ENCODE data around the gene PPFIBP1. TPM values are rescaled to one million over a fixed set of nuclear protein-coding genes. Genes with fewer than 3 reads are reported as not detected.

PPFIBP1 gene
- total and polyA plus RNA-seq, 4 donors, result 13.6 to 150 (median 63.1) TPM

GRCh38 chr12:27703720-27704452 lies 179.9 kb downstream of the PPFIBP1 start:
- no peaks in the 10 kb centered on the region for H3K4me1 ChIP-seq (ENCODE audit: control insufficient read depth in 5 of 5, insufficient read depth in 5 of 5, low read length in 5 of 5)
- H3K27ac ChIP-seq (ENCODE audit: low read depth in 1 of 2, low read length in 1 of 2), result no peak overlapping the region
- TF ChIP-seq, protein P1, sequence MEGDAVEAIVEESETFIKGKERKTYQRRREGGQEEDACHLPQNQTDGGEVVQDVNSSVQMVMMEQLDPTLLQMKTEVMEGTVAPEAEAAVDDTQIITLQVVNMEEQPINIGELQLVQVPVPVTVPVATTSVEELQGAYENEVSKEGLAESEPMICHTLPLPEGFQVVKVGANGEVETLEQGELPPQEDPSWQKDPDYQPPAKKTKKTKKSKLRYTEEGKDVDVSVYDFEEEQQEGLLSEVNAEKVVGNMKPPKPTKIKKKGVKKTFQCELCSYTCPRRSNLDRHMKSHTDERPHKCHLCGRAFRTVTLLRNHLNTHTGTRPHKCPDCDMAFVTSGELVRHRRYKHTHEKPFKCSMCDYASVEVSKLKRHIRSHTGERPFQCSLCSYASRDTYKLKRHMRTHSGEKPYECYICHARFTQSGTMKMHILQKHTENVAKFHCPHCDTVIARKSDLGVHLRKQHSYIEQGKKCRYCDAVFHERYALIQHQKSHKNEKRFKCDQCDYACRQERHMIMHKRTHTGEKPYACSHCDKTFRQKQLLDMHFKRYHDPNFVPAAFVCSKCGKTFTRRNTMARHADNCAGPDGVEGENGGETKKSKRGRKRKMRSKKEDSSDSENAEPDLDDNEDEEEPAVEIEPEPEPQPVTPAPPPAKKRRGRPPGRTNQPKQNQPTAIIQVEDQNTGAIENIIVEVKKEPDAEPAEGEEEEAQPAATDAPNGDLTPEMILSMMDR (IDR thresholded peaks at IDR 0.05; ENCODE audit: control extremely low read depth, extremely low read depth), result peak; percentile 67
- DNase-seq (peak; percentile 78 to 86 (median 81)), ATAC-seq (ENCODE audit: insufficient read depth, low FRiP score) (peak; percentile 87)
- no peaks in the 10 kb centered on the region for H3K36me3 ChIP-seq (ENCODE audit: control insufficient read depth in 4 of 4, insufficient read depth in 4 of 4, low read length in 4 of 4)
- H3K27me3 ChIP-seq (ENCODE audit: control insufficient read depth in 3 of 3, insufficient read depth in 3 of 3, low read length in 2 of 3), result no peaks in the 10 kb centered on the region
- no peaks in the 10 kb centered on the region for H3K9me3 ChIP-seq (ENCODE audit: control insufficient read depth in 4 of 4, insufficient read depth in 3 of 4, low read length in 3 of 4)
- no peak overlapping the region for H3K4me3 ChIP-seq
- WGBS, 2 donors, result 3 to 8% methylated on average over 4 of the region's 4 CpGs
- no peak overlapping the region for H3K9ac ChIP-seq (ENCODE audit: insufficient read depth in 1 of 2, low read length in 2 of 2)

DNA sequence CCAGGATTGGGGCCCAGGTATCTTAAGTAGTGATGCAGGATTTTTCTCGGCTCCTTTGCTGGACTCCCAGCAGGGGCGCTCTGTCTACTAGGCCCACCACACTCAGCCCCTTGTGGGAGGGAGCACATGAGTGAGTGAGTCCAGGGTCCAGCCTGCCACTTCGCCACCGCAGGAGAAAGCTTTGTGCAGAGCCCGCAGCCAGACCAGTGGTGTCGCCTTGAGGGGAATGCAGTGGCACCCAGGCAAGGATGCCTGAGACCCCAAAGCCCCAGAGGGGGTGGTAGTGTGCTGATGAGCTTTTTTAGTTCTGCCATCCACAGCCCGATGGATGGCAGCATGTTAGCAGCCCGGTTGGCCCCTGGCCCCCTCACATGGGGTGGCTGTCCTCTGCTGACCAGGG lies 181.3 kb downstream of the PPFIBP1 start:
- TF ChIP-seq, protein P1 (IDR thresholded peaks at IDR 0.05; ENCODE audit: control extremely low read depth, extremely low read depth), result no peak
- DNase-seq (no peak), ATAC-seq (ENCODE audit: insufficient read depth, low FRiP score) (no peak)
- no peak overlapping the region for H3K4me3 ChIP-seq
- H3K27ac ChIP-seq (ENCODE audit: low read depth in 1 of 2, low read length in 1 of 2), result no peak overlapping the region
- H3K27me3 ChIP-seq (ENCODE audit: control insufficient read depth in 3 of 3, insufficient read depth in 3 of 3, low read length in 2 of 3), result no peaks in the 10 kb centered on the region
- H3K4me1 ChIP-seq (ENCODE audit: control insufficient read depth in 5 of 5, insufficient read depth in 5 of 5, low read length in 5 of 5), result peaks cover 0 to 3% (median 0%) of the 10 kb centered on the region in 5 donors
- WGBS, 2 donors, result 94% methylated on average over 8 of the region's 8 CpGs
- H3K9me3 ChIP-seq (ENCODE audit: control insufficient read depth in 4 of 4, insufficient read depth in 3 of 4, low read length in 3 of 4), result no peaks in the 10 kb centered on the region
- no peak overlapping the region for H3K9ac ChIP-seq (ENCODE audit: insufficient read depth in 1 of 2, low read length in 2 of 2)
- no peaks in the 10 kb centered on the region for H3K36me3 ChIP-seq (ENCODE audit: control insufficient read depth in 4 of 4, insufficient read depth in 4 of 4, low read length in 4 of 4)

- Histone ChIP-seq H3K4me1 (ENCODE audit: control insufficient read depth in 5 of 5, insufficient read depth in 5 of 5, low read length in 5 of 5) (peaks cover 0 to 9% (median 5%) of the 10 kb centered on the region in 5 donors), H3K27me3 (ENCODE audit: control insufficient read depth in 3 of 3, insufficient read depth in 3 of 3, low read length in 2 of 3) (no peaks in the 10 kb centered on the region), H3K36me3 (ENCODE audit: control insufficient read depth in 4 of 4, insufficient read depth in 4 of 4, low read length in 4 of 4) (no peaks in the 10 kb centered on the region), H3K9ac (ENCODE audit: insufficient read depth in 1 of 2, low read length in 2 of 2) (no peak overlapping the region), H3K27ac (ENCODE audit: low read depth in 1 of 2, low read length in 1 of 2) (no peak overlapping the region), H3K9me3 (ENCODE audit: control insufficient read depth in 4 of 4, insufficient read depth in 3 of 4, low read length in 3 of 4) (no peaks in the 10 kb centered on the region), H3K4me3 (no peak overlapping the region)
- 82 to 88% methylated on average over 2 of the region's 2 CpGs for WGBS, 2 donors
- TF ChIP-seq, protein P1 (IDR thresholded peaks at IDR 0.05; ENCODE audit: control extremely low read depth, extremely low read depth), result no peak
- DNase-seq (no peak), ATAC-seq (ENCODE audit: insufficient read depth, low FRiP score) (no peak)
Measured at GRCh38 chr12:27707216-27707615, 183.2 kb downstream of the PPFIBP1 start.

Data from lung (tissue), 12 donors.